HepG2 (cell line): Measurements from ENCODE around the gene MXD1. TPM values are rescaled to one million over a fixed set of nuclear protein-coding genes. Genes with fewer than 3 reads are reported as not detected.

Experiments used
- ATAC-seq: fragments of 200-7000 bp; cut with Tn5 transposase; 3 replicates; pipeline ENCODE4 v1.9.1; 2020; ENCODE audit warnings: mild to moderate bottlenecking, moderate library complexity
- BruUV-seq: library from RNA; stranded (reverse); fragments of 400-500 nt; replicated peaks from 2 replicates; lab custom pipeline; 2021; lab: Mats Ljungman, UMichigan
- CTCF ChIA-PET: fragments of 300-600 bp; formaldehyde crosslinking; extraction: SDS; loops from one replicate; lab custom pipeline; 2021; ENCODE audit warnings: low total read pairs, inconsistent platforms, low intra/inter-chr PET ratio; lab: Yijun Ruan, JAX
- POLR2A ChIA-PET: fragments of 350-600 bp; sonication (Branson Sonifier 250); formaldehyde crosslinking; loops from one replicate; lab custom pipeline; 2020; ENCODE audit warnings: antibody characterized with exemption, inconsistent platforms; lab: Yijun Ruan, JAX
- DNase-seq: peaks from one replicate; pipeline ENCODE4 v3.0.0-alpha.2; 2015; ENCODE audit warnings: low spot score
- FAIRE-seq: peaks from 3 replicates; lab custom pipeline; 2011; peaks lifted over from hg19 to GRCh38; lab: Jason Lieb, UNC
- H2AFZ ChIP-seq: one replicate; pipeline ENCODE4 v1.6.1; 2011; ENCODE audit warnings: low read length, inconsistent platforms
- H3K27ac ChIP-seq: fragments of 300-600 bp; 3 replicates; pipeline ENCODE4 v1.8.0; 2011; ENCODE audit warnings: mixed run types, mild to moderate bottlenecking, mixed read lengths, low read length, inconsistent platforms; ENCODE audit not compliant: insufficient read depth; ENCODE audit errors: extremely low read length
- H3K27me3 ChIP-seq, 2 experiments: fragments of 200-600 bp in 1 of 2; 2 replicates in 1 of 2; 3 replicates in 1 of 2; pipeline versions ENCODE4 v1.6.0 to v1.8.0; 2011; ENCODE audit warnings: low read length in 2 of 2, mild to moderate bottlenecking in 2 of 2, moderate library complexity in 2 of 2, inconsistent platforms in 1 of 2; ENCODE audit not compliant: insufficient read depth in 2 of 2, control insufficient read depth in 1 of 2
- H3K36me3 ChIP-seq, 2 experiments: fragments of 200-600 bp in 1 of 2; replicated peaks in 1 of 2; 2 replicates in 1 of 2; 3 replicates in 1 of 2; pipeline versions ENCODE4 v1.5.1 to v1.8.0; 2011; ENCODE audit warnings: low read length in 2 of 2, inconsistent platforms in 1 of 2; ENCODE audit not compliant: insufficient read depth in 2 of 2, control insufficient read depth in 1 of 2
- H3K4me1 ChIP-seq: 2 replicates; pipeline ENCODE4 v1.5.1; 2012; ENCODE audit warnings: low read length, inconsistent platforms; ENCODE audit not compliant: insufficient read depth
- H3K4me2 ChIP-seq: 2 replicates; pipeline ENCODE4 v1.6.0; 2011; ENCODE audit warnings: low read depth, low read length, inconsistent platforms
- H3K4me3 ChIP-seq, 3 experiments: fragments of 200-600 bp in 1 of 3; sonication (generic), shearing (Covaris generic) in 1 of 3; replicated peaks in 1 of 3; 2 replicates each; pipeline ENCODE4 v1.5.1; 2011 to 2016; ENCODE audit warnings: low read length in 3 of 3, inconsistent platforms in 2 of 3, low read depth in 2 of 3, mild to moderate bottlenecking in 2 of 3, control low read depth in 1 of 3, mixed read lengths in 1 of 3; ENCODE audit not compliant: insufficient read depth in 1 of 3
- H3K79me2 ChIP-seq: one replicate; pipeline ENCODE4 v1.6.1; 2011; ENCODE audit warnings: low read length, inconsistent platforms; ENCODE audit not compliant: insufficient read depth
- H3K9ac ChIP-seq: 2 replicates; pipeline ENCODE4 v1.6.0; 2011; ENCODE audit warnings: mild to moderate bottlenecking, low read depth, low read length, inconsistent platforms; ENCODE audit not compliant: insufficient read depth
- H3K9me3 ChIP-seq: 2 replicates; pipeline ENCODE4 v1.5.1; 2012; ENCODE audit warnings: mild to moderate bottlenecking, low read length
- H4K20me1 ChIP-seq: 2 replicates; pipeline ENCODE4 v1.6.0; 2011; ENCODE audit warnings: inconsistent platforms, mild to moderate bottlenecking, low read length, moderate library complexity; ENCODE audit not compliant: insufficient read depth
- CHCHD3 ChIP-seq: sonication (generic); formaldehyde crosslinking; IDR thresholded peaks from 2 replicates; pipeline ENCODE4 v1.8.0; 2022; ENCODE audit warnings: mild to moderate bottlenecking, missing genetic modification reagents, moderate library complexity
- CREM ChIP-seq, 2 experiments: sonication (generic) in 1 of 2; formaldehyde crosslinking in 1 of 2; IDR thresholded peaks; 2 replicates each; pipeline versions ENCODE4 v1.4.0 to v1.6.1; 2016 to 2020; ENCODE audit warnings: antibody characterized with exemption in 1 of 2, mild to moderate bottlenecking in 1 of 2, missing genetic modification reagents in 1 of 2
- KAT7 ChIP-seq: IDR thresholded peaks from 2 replicates; pipeline ENCODE4 v1.6.1; 2018; ENCODE audit warnings: borderline replicate concordance, missing compliant biosample characterization
- SIX1 ChIP-seq: sonication (generic); formaldehyde crosslinking; IDR thresholded peaks from 2 replicates; pipeline ENCODE4 v1.4.0; 2020; ENCODE audit warnings: missing genetic modification reagents, borderline replicate concordance
- SRY ChIP-seq: sonication (generic); formaldehyde crosslinking; IDR thresholded peaks from 2 replicates; pipeline ENCODE4 v1.8.0; 2022; ENCODE audit warnings: mild to moderate bottlenecking, missing genetic modification reagents
- TCF7L2 ChIP-seq: IDR thresholded peaks from 2 replicates; pipeline ENCODE4 v1.6.1; 2011; ENCODE audit warnings: mild to moderate bottlenecking, low read depth, low read length, moderate library complexity
- WGBS: methylation state at CpG from one replicate; pipeline ENCODE4 v1.1.6; 2017; ENCODE audit warnings: low lambda C conversion rate; 5-methylcytosine and 5-hydroxymethylcytosine counted together
- in situ Hi-C: cut with HindIII; loops from 2 replicates; pipeline ENCODE4 v1.10.0; 2017; ENCODE audit warnings: low pct_unique_long_range_greater_than_20kb; ENCODE audit not compliant: extremely low pct_ligation_motif_present
- intact Hi-C: fragments of 100-400 bp; cut with micrococcal nuclease; formaldehyde crosslinking; loops from one replicate; pipeline ENCODE4 v1.10.0; 2022; ENCODE audit not compliant: unreplicated experiment
- polyA plus RNA-seq, 8 experiments: library from polyadenylated mRNA; depleted of rRNA in 3 of 8; stranded (reverse) in 7 of 8; unstranded in 1 of 8; fragments of >200 nt; fragmentation: Illumina TruSeq in 4 of 8; extraction: Trizol in 4 of 8; gene quantifications; 2 replicates each; pipeline versions ENCODE4 v1.2.1 to v1.2.3, GENCODE V29; 2011 to 2016; ENCODE audit warnings: low read depth in 4 of 8, missing spikeins in 1 of 8, mixed read lengths in 1 of 8; ENCODE audit not compliant: insufficient read depth in 1 of 8
- total RNA-seq, 5 experiments: library from RNA; depleted of rRNA; stranded (reverse); fragments of >200 nt; fragmentation: Illumina TruSeq; extraction: Trizol; gene quantifications; 2 replicates each; pipeline ENCODE4 v1.2.3, GENCODE V29; 2016; ENCODE audit warnings: low read depth in 1 of 5
- TF ChIP-seq, protein P1 (sequence below): sonication (generic); formaldehyde crosslinking; IDR thresholded peaks from 2 replicates; pipeline ENCODE4 v1.5.0; 2020; ENCODE audit warnings: mild to moderate bottlenecking, missing genetic modification reagents
- TF ChIP-seq, protein P2 (sequence below): sonication (generic); formaldehyde crosslinking; IDR thresholded peaks from 2 replicates; pipeline ENCODE4 v1.4.0; 2020; ENCODE audit warnings: mild to moderate bottlenecking, missing genetic modification reagents
- TF ChIP-seq, protein P3 (sequence below): sonication (generic); formaldehyde crosslinking; IDR thresholded peaks from 2 replicates; pipeline ENCODE4 v1.8.0; 2022; ENCODE audit warnings: mild to moderate bottlenecking, missing genetic modification reagents

The MXD1 gene
- total and polyA plus RNA-seq, 2 of the 13 experiments (the other 11 are each of a cell fraction or from before 2014, with no cell fraction given): 6.4 to 14.9 TPM

DNA sequence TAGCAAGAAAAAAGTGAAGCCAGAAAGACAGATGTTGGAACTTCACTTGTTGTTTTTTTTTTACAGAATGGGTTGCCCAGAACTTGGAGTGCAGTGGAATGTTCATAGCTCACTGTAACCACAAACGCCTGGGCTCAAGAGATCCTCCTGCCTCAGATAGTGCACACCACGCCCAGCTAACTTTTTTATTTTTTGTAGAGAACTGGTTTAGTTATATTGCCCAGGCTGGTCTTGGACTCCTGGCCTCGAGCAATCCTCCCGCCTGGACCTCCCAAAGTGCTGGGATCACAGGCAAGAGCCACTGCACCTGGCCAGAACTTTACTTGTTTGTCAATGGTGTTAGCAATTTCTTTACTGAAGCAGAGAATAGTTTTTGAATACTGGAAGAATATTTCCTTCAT, 58.4 kb downstream of the MXD1 start:
- H2AFZ ChIP-seq: no peak overlapping the region
- no peak overlapping the region for H3K4me2 ChIP-seq
- H4K20me1 ChIP-seq: no peaks in the 10 kb centered on the region
- no peak overlapping the region for H3K9ac ChIP-seq
- ATAC-seq (no peak), FAIRE-seq (peak; percentile 66), DNase-seq (no peak)
- H3K79me2 ChIP-seq: no peaks in the 10 kb centered on the region
- peaks cover 58% of the 10 kb centered on the region for H3K4me1 ChIP-seq
- in situ Hi-C loops (no loop called here), intact Hi-C loops (no loop called here)
- no peaks in the 10 kb centered on the region for H3K27me3 ChIP-seq
- no peaks in the 10 kb centered on the region for H3K9me3 ChIP-seq
- H3K4me3 ChIP-seq: no peak overlapping the region
- H3K36me3 ChIP-seq: no peaks in the 10 kb centered on the region
- WGBS: 17% methylated on average over 4 of the region's 4 CpGs
- BruUV-seq: no TSS peak
- no peak for TF ChIP-seq CHCHD3 (CRISPR knock-in tag)
- TF ChIP-seq, protein P1, sequence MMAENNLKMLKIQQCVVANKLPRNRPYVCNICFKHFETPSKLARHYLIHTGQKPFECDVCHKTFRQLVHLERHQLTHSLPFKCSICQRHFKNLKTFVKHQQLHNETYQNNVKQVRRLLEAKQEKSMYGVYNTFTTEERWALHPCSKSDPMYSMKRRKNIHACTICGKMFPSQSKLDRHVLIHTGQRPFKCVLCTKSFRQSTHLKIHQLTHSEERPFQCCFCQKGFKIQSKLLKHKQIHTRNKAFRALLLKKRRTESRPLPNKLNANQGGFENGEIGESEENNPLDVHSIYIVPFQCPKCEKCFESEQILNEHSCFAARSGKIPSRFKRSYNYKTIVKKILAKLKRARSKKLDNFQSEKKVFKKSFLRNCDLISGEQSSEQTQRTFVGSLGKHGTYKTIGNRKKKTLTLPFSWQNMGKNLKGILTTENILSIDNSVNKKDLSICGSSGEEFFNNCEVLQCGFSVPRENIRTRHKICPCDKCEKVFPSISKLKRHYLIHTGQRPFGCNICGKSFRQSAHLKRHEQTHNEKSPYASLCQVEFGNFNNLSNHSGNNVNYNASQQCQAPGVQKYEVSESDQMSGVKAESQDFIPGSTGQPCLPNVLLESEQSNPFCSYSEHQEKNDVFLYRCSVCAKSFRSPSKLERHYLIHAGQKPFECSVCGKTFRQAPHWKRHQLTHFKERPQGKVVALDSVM (CRISPR knock-in tag): peak; percentile 80
- ChIA-PET CTCF (no interaction called here), POLR2A (interaction anchor here (4.2 kb wide), 1 partner anchor 59 kb away, joined by 25 read pairs; the partner anchor contains the start of gene MXD1)
- no peak overlapping the region for H3K27ac ChIP-seq

DNA sequence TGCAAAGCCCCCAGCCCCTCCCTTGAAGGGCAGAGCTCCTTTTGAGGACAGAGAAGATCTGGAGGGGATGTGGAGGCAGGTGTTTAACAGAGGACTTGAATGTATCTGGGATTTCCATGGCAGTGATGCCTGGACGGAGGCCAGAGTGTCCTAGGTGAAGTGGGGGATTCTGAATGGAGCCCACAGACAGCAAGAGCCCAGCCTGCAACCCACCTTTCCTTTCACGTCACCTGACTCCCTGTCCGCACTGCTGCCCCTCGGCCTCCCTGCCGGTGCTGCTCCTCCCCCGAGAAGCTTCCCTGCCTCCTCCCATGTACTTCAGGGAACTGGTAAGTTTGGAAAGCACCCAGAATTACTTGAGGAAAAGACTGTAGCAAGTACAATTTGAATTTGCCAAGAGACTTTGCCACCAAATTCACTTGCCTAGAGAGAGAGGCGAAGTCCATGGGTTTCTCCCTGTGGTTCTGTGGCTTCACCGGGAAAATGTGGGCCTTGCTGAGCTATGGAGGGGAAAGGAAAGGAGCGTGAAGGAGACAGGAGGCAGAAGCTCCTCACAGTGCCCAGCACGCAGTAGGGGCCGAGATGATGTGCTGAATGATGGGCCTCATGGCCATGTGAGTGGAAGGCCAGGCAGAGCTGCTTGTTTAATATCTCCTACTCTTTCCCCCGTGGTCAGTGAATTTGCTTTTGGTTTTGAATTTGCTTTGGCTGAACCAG, 60.4 kb downstream of the MXD1 start:
- no peaks in the 10 kb centered on the region for H3K9me3 ChIP-seq
- ATAC-seq (peak; percentile 39), FAIRE-seq (peak; percentile 4), DNase-seq (no peak)
- peak overlapping the region; percentile 63 for H3K4me2 ChIP-seq
- ChIA-PET CTCF (no interaction called here), POLR2A (interaction anchor here (1.4 to 4.2 kb wide), 3 partner anchors 20 to 61 kb away, joined by 3 to 25 read pairs (median 4); partner anchors contain the start of gene MXD1)
- no peak overlapping the region for H3K9ac ChIP-seq
- H3K27me3 ChIP-seq: no peaks in the 10 kb centered on the region
- WGBS: 68% methylated on average over 12 of the region's 12 CpGs
- H3K4me3 ChIP-seq: peak overlapping the region in 2 of 3 experiments; percentile 3 to 34; a peak in 2 of 6 replicates
- H3K27ac ChIP-seq: no peak overlapping the region
- H3K4me1 ChIP-seq: peaks cover 58% of the 10 kb centered on the region
- H2AFZ ChIP-seq: peak overlapping the region; percentile 71
- no peaks in the 10 kb centered on the region for H3K36me3 ChIP-seq
- in situ Hi-C loops: no loop called here
- no TSS peak for BruUV-seq
- no peaks in the 10 kb centered on the region for H4K20me1 ChIP-seq
- H3K79me2 ChIP-seq: no peaks in the 10 kb centered on the region
- intact Hi-C loops: no loop called here
- TF ChIP-seq TCF7L2: no peak
- TF ChIP-seq CREM (IDR thresholded peaks at IDR 0.05): no peak
- TF ChIP-seq CREM (CRISPR knock-in tag; IDR thresholded peaks at IDR 0.05): no peak
- TF ChIP-seq, protein P2, sequence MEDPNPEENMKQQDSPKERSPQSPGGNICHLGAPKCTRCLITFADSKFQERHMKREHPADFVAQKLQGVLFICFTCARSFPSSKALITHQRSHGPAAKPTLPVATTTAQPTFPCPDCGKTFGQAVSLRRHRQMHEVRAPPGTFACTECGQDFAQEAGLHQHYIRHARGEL (CRISPR knock-in tag): 0 out of 2 replicates have a peak, but pooled peaks have one; percentile 35
- TF ChIP-seq SRY (CRISPR knock-in tag): no peak
- no peak for TF ChIP-seq SIX1 (CRISPR knock-in tag)
- 0 out of 2 replicates have a peak, but pooled peaks have one; percentile 33 for TF ChIP-seq KAT7 (CRISPR knock-in tag)
- TF ChIP-seq, protein P3, sequence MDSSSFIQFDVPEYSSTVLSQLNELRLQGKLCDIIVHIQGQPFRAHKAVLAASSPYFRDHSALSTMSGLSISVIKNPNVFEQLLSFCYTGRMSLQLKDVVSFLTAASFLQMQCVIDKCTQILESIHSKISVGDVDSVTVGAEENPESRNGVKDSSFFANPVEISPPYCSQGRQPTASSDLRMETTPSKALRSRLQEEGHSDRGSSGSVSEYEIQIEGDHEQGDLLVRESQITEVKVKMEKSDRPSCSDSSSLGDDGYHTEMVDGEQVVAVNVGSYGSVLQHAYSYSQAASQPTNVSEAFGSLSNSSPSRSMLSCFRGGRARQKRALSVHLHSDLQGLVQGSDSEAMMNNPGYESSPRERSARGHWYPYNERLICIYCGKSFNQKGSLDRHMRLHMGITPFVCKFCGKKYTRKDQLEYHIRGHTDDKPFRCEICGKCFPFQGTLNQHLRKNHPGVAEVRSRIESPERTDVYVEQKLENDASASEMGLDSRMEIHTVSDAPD (CRISPR knock-in tag): no peak
